Measurements from ENCODE around the gene GPR21. TPM values are rescaled to one million over a fixed set of nuclear protein-coding genes. Genes with fewer than 3 reads are reported as not detected.

Gene GPR21
- total RNA-seq, 3 donors from 2014 or later (not counting 1 experiment from before 2014, with no cell fraction given): 1.9 TPM; not detected in 2

GRCh38 chr9:123034881-123035510 lies 1.5 kb downstream of the GPR21 start:
- H3K4me1 ChIP-seq (ENCODE audit: control insufficient read depth, insufficient read depth, low read length): no peaks in the 10 kb centered on the region
- H3K27ac ChIP-seq (ENCODE audit: low read length): no peak overlapping the region
- ATAC-seq (no peak), DNase-seq (no peak)
- Mint-ChIP-seq H3K27ac (no peak overlapping the region), H3K27me3 (ENCODE audit: low read depth in 2 of 2) (no peaks in the 10 kb centered on the region), H3K4me1 (peaks cover 5 to 22% of the 10 kb centered on the region in 2 donors), H3K4me3 (no peak overlapping the region), H3K9me3 (no peaks in the 10 kb centered on the region), H3K36me3 (no peaks in the 10 kb centered on the region)
- no peaks in the 10 kb centered on the region for H3K36me3 ChIP-seq (ENCODE audit: control insufficient read depth, insufficient read depth, low read length)
- intact Hi-C loops (cut with micrococcal nuclease): no loop called here
- H3K27me3 ChIP-seq (ENCODE audit: control insufficient read depth, insufficient read depth, low read length): no peaks in the 10 kb centered on the region
- TF ChIP-seq CTCF (IDR thresholded peaks at IDR 0.05): no peak
- H3K9me3 ChIP-seq (ENCODE audit: control insufficient read depth, insufficient read depth, low read length): no peaks in the 10 kb centered on the region
- H3K4me3 ChIP-seq (ENCODE audit: low read length): no peak overlapping the region
- 69% methylated on average over 13 of the region's 13 CpGs for WGBS (ENCODE audit: insufficient coverage)

DNA sequence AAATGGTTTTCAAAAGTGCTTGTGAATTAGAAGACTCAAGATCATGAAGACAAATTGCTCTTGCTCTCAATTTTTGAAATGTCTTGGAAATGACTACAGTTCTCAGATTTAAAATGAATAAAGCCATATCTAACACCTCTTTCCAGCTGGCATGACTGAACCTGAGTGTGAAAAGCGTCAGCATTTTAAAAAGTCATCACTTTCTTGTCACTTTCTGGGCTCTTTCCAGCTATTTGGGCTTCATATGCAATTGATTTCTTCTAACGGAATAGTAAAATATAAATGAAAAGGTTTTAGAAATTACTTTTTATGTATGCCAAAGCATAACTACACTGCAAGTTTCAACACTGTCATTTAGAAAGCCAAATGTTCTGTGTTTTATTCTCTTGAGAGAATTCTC lies 2.3 kb downstream of the GPR21 start:
- Histone ChIP-seq H3K27ac (ENCODE audit: low read length) (no peak overlapping the region), H3K4me3 (ENCODE audit: low read length) (no peak overlapping the region), H3K9me3 (ENCODE audit: control insufficient read depth, insufficient read depth, low read length) (no peaks in the 10 kb centered on the region), H3K27me3 (ENCODE audit: control insufficient read depth, insufficient read depth, low read length) (no peaks in the 10 kb centered on the region), H3K4me1 (ENCODE audit: control insufficient read depth, insufficient read depth, low read length) (no peaks in the 10 kb centered on the region), H3K36me3 (ENCODE audit: control insufficient read depth, insufficient read depth, low read length) (no peaks in the 10 kb centered on the region)
- no peaks in the 10 kb centered on the region for H3K27me3 Mint-ChIP-seq (ENCODE audit: low read depth in 2 of 2)
- H3K9me3 Mint-ChIP-seq: no peaks in the 10 kb centered on the region
- no peak for TF ChIP-seq CTCF (IDR thresholded peaks at IDR 0.05)
- no peak overlapping the region for H3K4me3 Mint-ChIP-seq
- H3K4me1 Mint-ChIP-seq: peaks cover 5 to 22% of the 10 kb centered on the region in 2 donors
- intact Hi-C loops (cut with micrococcal nuclease): no loop called here
- WGBS (ENCODE audit: insufficient coverage): 71% methylated on average over 2 of the region's 2 CpGs
- H3K27ac Mint-ChIP-seq: no peak overlapping the region
- no peak for ATAC-seq
- H3K36me3 Mint-ChIP-seq: no peaks in the 10 kb centered on the region
- no peak for DNase-seq

- H3K36me3 Mint-ChIP-seq: peaks cover 1% of the 10 kb centered on the region
- no peak for ATAC-seq
- no peak overlapping the region for H3K27ac ChIP-seq (ENCODE audit: low read length)
Measured at GRCh38 chr9:123036893-123037545, 3.6 kb downstream of the GPR21 start.

More at GRCh38 chr9:123036893-123037545, 3.6 kb downstream of the GPR21 start:
- Histone ChIP-seq H3K9me3 (ENCODE audit: control insufficient read depth, insufficient read depth, low read length) (no peaks in the 10 kb centered on the region), H3K4me3 (ENCODE audit: low read length) (no peak overlapping the region), H3K36me3 (ENCODE audit: control insufficient read depth, insufficient read depth, low read length) (peaks cover 4% of the 10 kb centered on the region), H3K4me1 (ENCODE audit: control insufficient read depth, insufficient read depth, low read length) (no peaks in the 10 kb centered on the region), H3K27me3 (ENCODE audit: control insufficient read depth, insufficient read depth, low read length) (no peaks in the 10 kb centered on the region)
- intact Hi-C loops (cut with micrococcal nuclease): no loop called here
- H3K4me3 Mint-ChIP-seq: no peak overlapping the region
- no peaks in the 10 kb centered on the region for H3K9me3 Mint-ChIP-seq
- no peaks in the 10 kb centered on the region for H3K27me3 Mint-ChIP-seq (ENCODE audit: low read depth in 2 of 2)
- no peak overlapping the region for H3K27ac Mint-ChIP-seq
- 80% methylated on average over 3 of the region's 3 CpGs for WGBS (ENCODE audit: insufficient coverage)
- no peak for TF ChIP-seq CTCF (IDR thresholded peaks at IDR 0.05)
- H3K4me1 Mint-ChIP-seq: peaks cover 5 to 22% of the 10 kb centered on the region in 2 donors
- no peak for DNase-seq
